ENCODE data around the gene AGR2.
"Not testable (repeated sequence)": the region's sequence is repeated elsewhere in the genome, so short reads cannot be mapped to it uniquely, and the experiment has no call there.

Gene AGR2

GRCh38 chr7:16785321-16785720 lies 19.5 kb downstream of the AGR2 start:
- Histone ChIP-seq H3K9ac (ENCODE audit: low read length) (no peak overlapping the region), H3K36me3 (ENCODE audit: control insufficient read depth, insufficient read depth, low read length) (no peaks in the 10 kb centered on the region), H3K27me3 (ENCODE audit: control insufficient read depth, insufficient read depth, low read length) (no peaks in the 10 kb centered on the region), H3K27ac (ENCODE audit: low read depth, low read length) (no peak overlapping the region), H3K4me3 (ENCODE audit: low read length) (no peak overlapping the region), H3K4me1 (ENCODE audit: control insufficient read depth, insufficient read depth, low read length) (no peaks in the 10 kb centered on the region)

GRCh38 chr7:16780596-16780995 lies 24.2 kb downstream of the AGR2 start:
- no peaks in the 10 kb centered on the region for H3K36me3 ChIP-seq (ENCODE audit: control insufficient read depth, insufficient read depth, low read length)
- no peak overlapping the region for H3K27ac ChIP-seq (ENCODE audit: low read depth, low read length)

GRCh38 chr7:16779051-16779450 lies 25.7 kb downstream of the AGR2 start:
- H3K9ac ChIP-seq (ENCODE audit: low read length): no peak overlapping the region
- no peaks in the 10 kb centered on the region for H3K4me1 ChIP-seq (ENCODE audit: control insufficient read depth, insufficient read depth, low read length)
- H3K27ac ChIP-seq (ENCODE audit: low read depth, low read length): no peak overlapping the region
- no peak overlapping the region for H3K4me3 ChIP-seq (ENCODE audit: low read length)
- no peaks in the 10 kb centered on the region for H3K27me3 ChIP-seq (ENCODE audit: control insufficient read depth, insufficient read depth, low read length)
- H3K36me3 ChIP-seq (ENCODE audit: control insufficient read depth, insufficient read depth, low read length): no peaks in the 10 kb centered on the region

More at GRCh38 chr7:16780596-16780995, 24.2 kb downstream of the AGR2 start:
- Histone ChIP-seq H3K4me3 (ENCODE audit: low read length) (no peak overlapping the region), H3K4me1 (ENCODE audit: control insufficient read depth, insufficient read depth, low read length) (no peaks in the 10 kb centered on the region), H3K9ac (ENCODE audit: low read length) (no peak overlapping the region), H3K27me3 (ENCODE audit: control insufficient read depth, insufficient read depth, low read length) (no peaks in the 10 kb centered on the region)

- no peak overlapping the region for H3K9ac ChIP-seq (ENCODE audit: low read length)
- H3K36me3 ChIP-seq (ENCODE audit: control insufficient read depth, insufficient read depth, low read length): no peaks in the 10 kb centered on the region
- H3K4me1 ChIP-seq (ENCODE audit: control insufficient read depth, insufficient read depth, low read length): no peaks in the 10 kb centered on the region
- H3K27ac ChIP-seq (ENCODE audit: low read depth, low read length): no peak overlapping the region
- H3K4me3 ChIP-seq (ENCODE audit: low read length): no peak overlapping the region
- H3K27me3 ChIP-seq (ENCODE audit: control insufficient read depth, insufficient read depth, low read length): no peaks in the 10 kb centered on the region
Measured at GRCh38 chr7:16778476-16778875, 26.3 kb downstream of the AGR2 start.

GRCh38 chr7:16776053-16776452 lies 28.7 kb downstream of the AGR2 start:
- Histone ChIP-seq H3K4me3 (ENCODE audit: low read length) (no peak overlapping the region), H3K4me1 (ENCODE audit: control insufficient read depth, insufficient read depth, low read length) (no peaks in the 10 kb centered on the region), H3K27ac (ENCODE audit: low read depth, low read length) (no peak overlapping the region), H3K27me3 (ENCODE audit: control insufficient read depth, insufficient read depth, low read length) (no peaks in the 10 kb centered on the region), H3K9ac (ENCODE audit: low read length) (no peak overlapping the region), H3K36me3 (ENCODE audit: control insufficient read depth, insufficient read depth, low read length) (no peaks in the 10 kb centered on the region)

- Histone ChIP-seq H3K4me3 (ENCODE audit: low read length) (no peak overlapping the region), H3K27ac (ENCODE audit: low read depth, low read length) (no peak overlapping the region), H3K4me1 (ENCODE audit: control insufficient read depth, insufficient read depth, low read length) (no peaks in the 10 kb centered on the region), H3K27me3 (ENCODE audit: control insufficient read depth, insufficient read depth, low read length) (no peaks in the 10 kb centered on the region), H3K9ac (ENCODE audit: low read length) (no peak overlapping the region), H3K36me3 (ENCODE audit: control insufficient read depth, insufficient read depth, low read length) (no peaks in the 10 kb centered on the region)
Measured at GRCh38 chr7:16774986-16775385, 29.8 kb downstream of the AGR2 start.

- Histone ChIP-seq H3K27me3 (ENCODE audit: control insufficient read depth, insufficient read depth, low read length) (no peaks in the 10 kb centered on the region), H3K4me1 (ENCODE audit: control insufficient read depth, insufficient read depth, low read length) (no peaks in the 10 kb centered on the region), H3K36me3 (ENCODE audit: control insufficient read depth, insufficient read depth, low read length) (no peaks in the 10 kb centered on the region), H3K4me3 (ENCODE audit: low read length) (no peak overlapping the region), H3K27ac (ENCODE audit: low read depth, low read length) (no peak overlapping the region), H3K9ac (ENCODE audit: low read length) (no peak overlapping the region)
Measured at GRCh38 chr7:16774294-16774693, 30.5 kb downstream of the AGR2 start.

- Histone ChIP-seq H3K27me3 (ENCODE audit: control insufficient read depth, insufficient read depth, low read length) (no peaks in the 10 kb centered on the region), H3K9ac (ENCODE audit: low read length) (no peak overlapping the region), H3K4me1 (ENCODE audit: control insufficient read depth, insufficient read depth, low read length) (no peaks in the 10 kb centered on the region), H3K36me3 (ENCODE audit: control insufficient read depth, insufficient read depth, low read length) (no peaks in the 10 kb centered on the region), H3K4me3 (ENCODE audit: low read length) (no peak overlapping the region), H3K27ac (ENCODE audit: low read depth, low read length) (no peak overlapping the region)
Measured at GRCh38 chr7:16773884-16774283, 30.9 kb downstream of the AGR2 start.

GRCh38 chr7:16773326-16773725 lies 31.5 kb downstream of the AGR2 start:
- Histone ChIP-seq H3K27me3 (ENCODE audit: control insufficient read depth, insufficient read depth, low read length) (no peaks in the 10 kb centered on the region), H3K36me3 (ENCODE audit: control insufficient read depth, insufficient read depth, low read length) (no peaks in the 10 kb centered on the region), H3K4me3 (ENCODE audit: low read length) (no peak overlapping the region), H3K4me1 (ENCODE audit: control insufficient read depth, insufficient read depth, low read length) (no peaks in the 10 kb centered on the region), H3K9ac (ENCODE audit: low read length) (no peak overlapping the region), H3K27ac (ENCODE audit: low read depth, low read length) (no peak overlapping the region)

GRCh38 chr7:16770657-16771329 lies 34.0 kb downstream of the AGR2 start:
- Histone ChIP-seq H3K27ac (ENCODE audit: low read depth, low read length) (no peak overlapping the region), H3K4me1 (ENCODE audit: control insufficient read depth, insufficient read depth, low read length) (no peaks in the 10 kb centered on the region), H3K4me3 (ENCODE audit: low read length) (no peak overlapping the region)

GRCh38 chr7:16769994-16770393 lies 34.8 kb downstream of the AGR2 start:
- H3K27ac ChIP-seq (ENCODE audit: low read depth, low read length); H3K36me3 ChIP-seq (ENCODE audit: control insufficient read depth, insufficient read depth, low read length); H3K9ac ChIP-seq (ENCODE audit: low read length); H3K4me1 ChIP-seq (ENCODE audit: control insufficient read depth, insufficient read depth, low read length); H3K27me3 ChIP-seq (ENCODE audit: control insufficient read depth, insufficient read depth, low read length); H3K4me3 ChIP-seq (ENCODE audit: low read length): not testable (repeated sequence)

More at GRCh38 chr7:16770657-16771329, 34.0 kb downstream of the AGR2 start:
- no peak overlapping the region for H3K9ac ChIP-seq (ENCODE audit: low read length)
- no peaks in the 10 kb centered on the region for H3K27me3 ChIP-seq (ENCODE audit: control insufficient read depth, insufficient read depth, low read length)
- H3K36me3 ChIP-seq (ENCODE audit: control insufficient read depth, insufficient read depth, low read length): no peaks in the 10 kb centered on the region

- Histone ChIP-seq H3K4me1 (ENCODE audit: control insufficient read depth, insufficient read depth, low read length) (no peaks in the 10 kb centered on the region), H3K27ac (ENCODE audit: low read depth, low read length) (no peak overlapping the region), H3K9ac (ENCODE audit: low read length) (no peak overlapping the region), H3K27me3 (ENCODE audit: control insufficient read depth, insufficient read depth, low read length) (no peaks in the 10 kb centered on the region), H3K4me3 (ENCODE audit: low read length) (no peak overlapping the region), H3K36me3 (ENCODE audit: control insufficient read depth, insufficient read depth, low read length) (no peaks in the 10 kb centered on the region)
Measured at GRCh38 chr7:16765436-16765859, 39.4 kb downstream of the AGR2 start.

- Histone ChIP-seq H3K4me1 (ENCODE audit: control insufficient read depth, insufficient read depth, low read length) (no peaks in the 10 kb centered on the region), H3K4me3 (ENCODE audit: low read length) (no peak overlapping the region), H3K9ac (ENCODE audit: low read length) (no peak overlapping the region), H3K27ac (ENCODE audit: low read depth, low read length) (no peak overlapping the region), H3K27me3 (ENCODE audit: control insufficient read depth, insufficient read depth, low read length) (no peaks in the 10 kb centered on the region), H3K36me3 (ENCODE audit: control insufficient read depth, insufficient read depth, low read length) (no peaks in the 10 kb centered on the region)
Measured at GRCh38 chr7:16764942-16765341, 39.9 kb downstream of the AGR2 start.
